GM23248 (cell line): ENCODE results near the gene DPP10.

ENCODE experiments used
- EZH2 ChIP-seq: fragments of 200-600 bp; sonication (generic); IDR thresholded peaks from 2 replicates; pipeline ENCODE4 v1.6.1; 2018; ENCODE audit warnings: antibody characterized with exemption, mild to moderate bottlenecking; ENCODE audit not compliant: insufficient read depth, poor library complexity, severe bottlenecking
- EZH2phosphoT487 ChIP-seq: fragments of 200-600 bp; sonication (generic); IDR thresholded peaks from 2 replicates; pipeline ENCODE4 v1.6.1; 2018; ENCODE audit warnings: antibody characterized with exemption, moderate library complexity, mild to moderate bottlenecking, low read depth; ENCODE audit not compliant: insufficient read depth

DNA sequence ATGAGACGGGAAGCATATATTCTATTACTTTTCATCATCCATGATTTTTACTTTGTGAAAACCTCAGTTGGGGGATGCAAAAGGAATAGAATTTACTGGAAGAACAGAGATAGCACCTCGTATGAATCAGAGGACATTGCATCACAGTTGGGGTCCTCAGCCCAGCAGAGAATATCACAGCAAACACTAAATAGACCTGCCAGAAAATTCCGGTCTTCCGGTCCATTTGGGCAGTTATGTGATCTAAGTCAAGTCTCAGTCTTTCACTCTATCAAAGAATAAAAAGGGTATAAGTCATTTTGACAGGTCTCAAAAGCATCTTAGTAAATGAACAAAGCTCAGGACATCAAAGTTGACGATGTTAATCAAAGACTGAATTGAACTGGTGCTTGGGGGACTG lies 1100.6 kb downstream of the DPP10 start:
- TF ChIP-seq EZH2 (no peak), EZH2phosphoT487 (no peak)
